Keratinocyte (primary cell): ENCODE results near the gene SND1.

Experiments
- EZH2 ChIP-seq: IDR thresholded peaks from one replicate; pipeline ENCODE4 v1.6.1; 2012; ENCODE audit warnings: inconsistent platforms, mild to moderate bottlenecking, low read length, moderate library complexity
- TF ChIP-seq, protein P1 (sequence below), 3 experiments: IDR thresholded peaks in 1 of 3; conservative IDR thresholded peaks in 1 of 3; optimal IDR thresholded peaks in 1 of 3; 2 replicates in 2 of 3; 3 replicates in 1 of 3; pipeline versions ENCODE3 to v1.5.1; 2011; ENCODE audit warnings: low read length in 3 of 3, mild to moderate bottlenecking in 3 of 3, moderate library complexity in 2 of 3, control low read depth in 1 of 3, inconsistent platforms in 1 of 3; ENCODE audit not compliant: insufficient read depth in 2 of 3; ENCODE audit errors: extremely low read depth in 1 of 3

DNA sequence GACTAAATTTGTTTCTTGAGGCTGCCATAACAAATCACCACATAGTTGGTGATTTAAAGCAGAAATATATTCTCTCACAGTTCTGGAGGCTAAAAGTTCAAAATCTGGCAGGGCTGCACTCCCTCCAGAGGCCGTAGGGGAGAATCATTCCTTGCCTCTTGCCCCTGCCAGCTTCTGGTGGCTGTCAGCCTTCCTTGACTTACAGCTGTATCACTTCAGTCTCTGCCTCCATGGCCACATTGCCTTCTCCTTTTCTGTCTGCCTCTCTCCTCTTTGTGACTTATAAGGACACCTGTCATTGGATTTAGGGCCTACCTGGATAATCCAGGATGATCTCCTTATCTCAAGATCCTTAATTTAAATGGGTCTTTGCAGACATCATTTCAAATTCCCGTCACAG lies 385.1 kb downstream of the SND1 start:
- TF ChIP-seq, protein P1, sequence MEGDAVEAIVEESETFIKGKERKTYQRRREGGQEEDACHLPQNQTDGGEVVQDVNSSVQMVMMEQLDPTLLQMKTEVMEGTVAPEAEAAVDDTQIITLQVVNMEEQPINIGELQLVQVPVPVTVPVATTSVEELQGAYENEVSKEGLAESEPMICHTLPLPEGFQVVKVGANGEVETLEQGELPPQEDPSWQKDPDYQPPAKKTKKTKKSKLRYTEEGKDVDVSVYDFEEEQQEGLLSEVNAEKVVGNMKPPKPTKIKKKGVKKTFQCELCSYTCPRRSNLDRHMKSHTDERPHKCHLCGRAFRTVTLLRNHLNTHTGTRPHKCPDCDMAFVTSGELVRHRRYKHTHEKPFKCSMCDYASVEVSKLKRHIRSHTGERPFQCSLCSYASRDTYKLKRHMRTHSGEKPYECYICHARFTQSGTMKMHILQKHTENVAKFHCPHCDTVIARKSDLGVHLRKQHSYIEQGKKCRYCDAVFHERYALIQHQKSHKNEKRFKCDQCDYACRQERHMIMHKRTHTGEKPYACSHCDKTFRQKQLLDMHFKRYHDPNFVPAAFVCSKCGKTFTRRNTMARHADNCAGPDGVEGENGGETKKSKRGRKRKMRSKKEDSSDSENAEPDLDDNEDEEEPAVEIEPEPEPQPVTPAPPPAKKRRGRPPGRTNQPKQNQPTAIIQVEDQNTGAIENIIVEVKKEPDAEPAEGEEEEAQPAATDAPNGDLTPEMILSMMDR (optimal IDR thresholded peaks at IDR 0.05 in 1 of 3, IDR thresholded peaks at IDR 0.05 in 1 of 3, conservative IDR thresholded peaks at IDR 0.05 in 1 of 3; ENCODE audit: extremely low read depth in 1 of 3, insufficient read depth in 2 of 3, low read length in 3 of 3), result no peak
- no peak for TF ChIP-seq EZH2
